Gastroesophageal sphincter (tissue), 4 donors: ENCODE results near the gene CCDC88C. TPM values are rescaled to one million over a fixed set of nuclear protein-coding genes. Genes with fewer than 3 reads are reported as not detected.

Experiments used
- ATAC-seq: fragments of 150-250 bp; one replicate; pipeline ENCODE4 v1.9.1; 2016; ENCODE audit warnings: mild to moderate bottlenecking, moderate library complexity
- H3K27ac ChIP-seq, 4 donors: fragments of 200-600 bp; sonication (generic) in 3 of 4; 1 replicate in 3 of 4; 2 replicates in 1 of 4; pipeline ENCODE4 v1.5.1; 2016 to 2019
- H3K27me3 ChIP-seq: fragments of 200-600 bp; sonication (generic); one replicate; pipeline ENCODE4 v1.5.1; 2019
- H3K36me3 ChIP-seq, 2 donors: fragments of 200-600 bp; sonication (generic); one replicate each; pipeline ENCODE4 v1.5.1; 2019; ENCODE audit warnings: control low read depth in 1 of 2
- H3K4me1 ChIP-seq, 3 donors: fragments of 200-600 bp; sonication (generic); 1 replicate in 2 of 3; 2 replicates in 1 of 3; pipeline ENCODE4 v1.5.1; 2016 to 2019; ENCODE audit warnings: control low read depth in 2 of 3
- H3K4me3 ChIP-seq, 2 donors: fragments of 200-600 bp; sonication (generic); one replicate each; pipeline ENCODE4 v1.5.1; 2019; ENCODE audit warnings: mild to moderate bottlenecking in 1 of 2, moderate library complexity in 1 of 2
- H3K9me3 ChIP-seq, 3 donors: fragments of 200-600 bp; sonication (generic); one replicate each; pipeline ENCODE4 v1.5.1; 2017 to 2019; ENCODE audit warnings: control low read depth in 2 of 3
- EP300 ChIP-seq: sonication (generic); formaldehyde crosslinking; IDR thresholded peaks from one replicate; pipeline ENCODE4 v1.6.1; 2017; ENCODE audit warnings: antibody characterized with exemption, mild to moderate bottlenecking
- POLR2A ChIP-seq, 2 donors: fragments of 450-650 bp; IDR thresholded peaks; one replicate each; pipeline ENCODE4 v1.6.1; 2017; ENCODE audit warnings: antibody characterized with exemption in 2 of 2, mild to moderate bottlenecking in 2 of 2, moderate library complexity in 1 of 2
- POLR2AphosphoS5 ChIP-seq: sonication (generic); formaldehyde crosslinking; IDR thresholded peaks from one replicate; pipeline ENCODE4 v1.6.1; 2017; ENCODE audit warnings: antibody characterized with exemption
- WGBS, 2 donors: methylation state at CpG; one replicate each; pipeline ENCODE4 v1.1.5; 2018; ENCODE audit warnings: low coverage in 1 of 2; 5-methylcytosine and 5-hydroxymethylcytosine counted together
- total RNA-seq, 4 donors: library from RNA; depleted of rRNA; stranded (reverse); fragments of >200 nt; gene quantifications; one replicate each; pipeline ENCODE4 v1.1.0, GENCODE V29; 2016
- TF ChIP-seq, protein P1 (sequence below), 4 experiments: fragments of 200-600 bp in 2 of 4; fragments of 450-650 bp in 2 of 4; sonication (generic) in 1 of 4; IDR thresholded peaks; one replicate each; pipeline ENCODE4 v1.5.1; 2017 to 2019; ENCODE audit warnings: antibody characterized with exemption in 4 of 4, mild to moderate bottlenecking in 2 of 4, moderate library complexity in 2 of 4

Gene CCDC88C
- total RNA-seq, 4 donors from 2014 or later: 2.0 to 10.1 (median 4.9) TPM

DNA sequence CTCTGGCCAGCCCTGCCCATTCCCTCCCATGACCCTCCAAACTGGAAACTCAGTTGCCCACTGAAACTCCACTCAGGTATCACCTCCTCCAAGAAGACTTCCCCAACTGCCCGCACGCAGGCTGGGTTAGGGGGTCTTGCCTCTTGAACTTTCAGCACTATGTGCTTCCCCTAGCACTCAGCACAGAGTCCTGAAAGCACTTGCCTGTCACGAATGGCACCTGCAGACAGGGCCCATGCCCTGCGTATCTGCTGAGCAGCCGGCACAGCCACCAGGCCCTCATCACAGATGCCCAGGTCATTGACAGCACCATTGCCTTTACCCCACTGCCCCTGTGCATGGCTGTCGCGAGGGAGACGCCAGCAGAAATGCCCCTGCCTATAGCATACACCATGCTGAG, 11.2 kb downstream of the CCDC88C start:
- no peak for TF ChIP-seq POLR2AphosphoS5
- TF ChIP-seq, protein P1, sequence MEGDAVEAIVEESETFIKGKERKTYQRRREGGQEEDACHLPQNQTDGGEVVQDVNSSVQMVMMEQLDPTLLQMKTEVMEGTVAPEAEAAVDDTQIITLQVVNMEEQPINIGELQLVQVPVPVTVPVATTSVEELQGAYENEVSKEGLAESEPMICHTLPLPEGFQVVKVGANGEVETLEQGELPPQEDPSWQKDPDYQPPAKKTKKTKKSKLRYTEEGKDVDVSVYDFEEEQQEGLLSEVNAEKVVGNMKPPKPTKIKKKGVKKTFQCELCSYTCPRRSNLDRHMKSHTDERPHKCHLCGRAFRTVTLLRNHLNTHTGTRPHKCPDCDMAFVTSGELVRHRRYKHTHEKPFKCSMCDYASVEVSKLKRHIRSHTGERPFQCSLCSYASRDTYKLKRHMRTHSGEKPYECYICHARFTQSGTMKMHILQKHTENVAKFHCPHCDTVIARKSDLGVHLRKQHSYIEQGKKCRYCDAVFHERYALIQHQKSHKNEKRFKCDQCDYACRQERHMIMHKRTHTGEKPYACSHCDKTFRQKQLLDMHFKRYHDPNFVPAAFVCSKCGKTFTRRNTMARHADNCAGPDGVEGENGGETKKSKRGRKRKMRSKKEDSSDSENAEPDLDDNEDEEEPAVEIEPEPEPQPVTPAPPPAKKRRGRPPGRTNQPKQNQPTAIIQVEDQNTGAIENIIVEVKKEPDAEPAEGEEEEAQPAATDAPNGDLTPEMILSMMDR (IDR thresholded peaks at IDR 0.05): no peak
- TF ChIP-seq POLR2A (IDR thresholded peaks at IDR 0.05): no peak
- TF ChIP-seq EP300: no peak
- H3K27me3 ChIP-seq: no peaks in the 10 kb centered on the region
- no peak overlapping the region for H3K27ac ChIP-seq
- no peaks in the 10 kb centered on the region for H3K9me3 ChIP-seq
- WGBS, 2 donors: no CpG with 5 or more reads among the region's 8 CpGs
- H3K4me1 ChIP-seq: peaks cover 0 to 29% (median 0%) of the 10 kb centered on the region in 3 donors
- H3K36me3 ChIP-seq: no peaks in the 10 kb centered on the region
- no peak overlapping the region for H3K4me3 ChIP-seq
- ATAC-seq: no peak

DNA sequence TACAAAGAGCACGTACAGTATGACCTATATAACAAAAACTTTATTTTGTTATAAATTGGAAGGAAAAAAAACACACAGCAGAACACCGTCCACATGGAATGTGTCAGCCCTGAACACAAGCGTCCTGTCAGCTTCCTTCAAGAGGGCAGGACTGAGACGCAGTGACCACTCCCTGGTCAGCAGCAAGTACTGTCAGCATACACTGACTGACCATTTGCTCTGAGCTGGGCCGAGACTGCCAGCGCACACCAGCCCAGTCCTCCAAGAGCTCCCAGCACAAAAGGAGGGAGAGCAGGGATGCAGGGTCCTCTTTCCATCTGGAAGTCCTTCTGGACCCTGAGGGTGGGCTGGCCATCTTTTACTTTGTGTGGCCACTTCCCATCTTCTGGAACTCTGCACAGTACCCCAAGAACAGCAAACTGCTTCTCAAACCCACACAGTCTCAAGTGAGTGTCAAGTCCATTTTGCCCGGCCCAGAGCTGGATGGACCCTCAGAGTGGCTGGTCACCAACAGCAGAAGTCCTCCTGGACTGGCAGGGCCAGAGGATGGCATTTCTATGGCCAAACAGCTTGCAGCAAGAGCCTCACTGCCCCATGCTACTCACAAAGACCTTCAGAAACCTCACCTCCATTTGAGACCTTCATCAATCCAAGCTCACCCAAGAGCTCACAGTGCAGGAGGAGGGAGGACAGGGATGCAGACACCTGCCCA, 11.7 kb downstream of the CCDC88C start:
- no peak overlapping the region for H3K27ac ChIP-seq
- peaks cover 0 to 25% (median 0%) of the 10 kb centered on the region in 3 donors for H3K4me1 ChIP-seq
- H3K9me3 ChIP-seq: no peaks in the 10 kb centered on the region
- 51 to 83% methylated on average over 3 to 4 of the region's 7 CpGs for WGBS, 2 donors
- no peak for TF ChIP-seq POLR2A (IDR thresholded peaks at IDR 0.05)
- no peak for TF ChIP-seq POLR2AphosphoS5
- TF ChIP-seq, protein P1 (IDR thresholded peaks at IDR 0.05): no peak
- TF ChIP-seq EP300: no peak
- H3K4me3 ChIP-seq: no peak overlapping the region
- no peaks in the 10 kb centered on the region for H3K27me3 ChIP-seq
- H3K36me3 ChIP-seq: no peaks in the 10 kb centered on the region
- ATAC-seq: no peak

DNA sequence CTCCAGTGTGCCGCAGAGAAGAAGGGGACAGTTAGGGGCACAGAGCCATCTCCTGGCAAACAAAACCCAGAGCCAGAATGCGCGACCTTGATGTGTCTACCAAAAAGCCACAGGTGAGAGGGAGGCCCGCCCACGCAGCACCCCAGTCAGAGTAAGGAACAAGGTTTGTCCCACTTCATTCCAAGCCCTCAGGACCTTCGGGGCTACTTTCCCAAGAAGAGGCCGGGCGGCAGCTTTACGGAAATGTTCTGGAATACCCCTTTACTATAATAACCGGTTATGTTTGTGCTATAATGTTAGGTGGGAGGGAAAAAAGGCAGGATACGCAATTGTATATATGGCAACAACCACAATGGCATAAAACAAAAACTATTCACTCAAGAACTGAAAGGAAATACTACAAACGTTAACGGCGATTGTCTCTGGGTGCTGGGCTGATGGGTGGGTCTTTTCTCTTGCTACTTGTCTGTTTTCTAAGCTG, 12.3 kb downstream of the CCDC88C start:
- WGBS, 2 donors: 65 to 84% methylated on average over 5 to 8 of the region's 14 CpGs
- Histone ChIP-seq H3K27ac (no peak overlapping the region), H3K4me3 (no peak overlapping the region)

DNA sequence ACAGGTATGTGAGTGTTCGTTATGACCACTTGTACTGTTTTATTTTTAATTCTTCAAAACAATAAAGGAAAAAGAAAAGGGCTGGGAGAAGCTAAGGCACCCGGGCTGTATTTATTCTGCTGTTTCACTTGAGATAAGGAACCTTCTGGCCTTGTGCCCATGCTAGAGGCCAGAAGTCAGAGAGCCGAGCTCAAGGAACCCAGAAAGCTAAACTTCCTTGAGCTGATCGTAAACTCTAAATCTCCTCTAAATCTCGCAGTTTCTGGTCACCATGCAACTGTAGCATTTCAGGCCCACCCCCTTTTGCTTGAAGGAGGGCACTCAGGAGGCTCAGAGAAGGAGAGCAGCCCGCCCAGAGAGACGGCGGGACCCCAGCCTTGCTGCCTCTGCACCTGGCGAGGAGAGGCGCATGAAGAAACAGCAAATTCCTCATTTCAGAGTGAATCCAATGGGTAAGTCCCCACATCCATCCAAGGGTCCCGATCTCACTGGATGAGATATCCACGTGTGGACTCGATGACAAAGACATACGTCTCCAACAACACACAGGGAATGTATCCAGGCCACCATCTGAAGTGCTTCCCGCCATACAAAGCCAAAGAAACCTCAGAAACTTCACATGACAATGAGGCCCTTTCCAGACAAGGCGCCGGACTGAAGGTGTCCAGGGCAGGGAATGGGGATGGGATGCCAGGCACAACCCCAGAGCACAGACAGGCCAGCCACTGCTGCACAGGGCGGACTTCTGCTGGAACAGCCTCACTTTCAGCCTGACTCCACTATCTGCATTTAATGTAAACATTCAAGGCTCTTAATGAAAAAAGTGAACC, 14.6 kb downstream of the CCDC88C start:
- Histone ChIP-seq H3K36me3 (no peaks in the 10 kb centered on the region), H3K9me3 (no peaks in the 10 kb centered on the region), H3K4me3 (no peak overlapping the region), H3K27me3 (no peaks in the 10 kb centered on the region), H3K4me1 (peaks cover 0 to 22% (median 0%) of the 10 kb centered on the region in 3 donors), H3K27ac (peak overlapping the region in 2 of 4 donors; percentile 31 to 38)
- TF ChIP-seq EP300 (no peak), POLR2A (IDR thresholded peaks at IDR 0.05) (no peak), POLR2AphosphoS5 (no peak)
- TF ChIP-seq, protein P1 (IDR thresholded peaks at IDR 0.05): no peak
- no peak for ATAC-seq
- WGBS, 2 donors: 24 to 50% methylated on average over 9 to 10 of the region's 18 CpGs

More for the DNA sequence above, 12.3 kb downstream of the CCDC88C start:
- no peak for ATAC-seq
- Histone ChIP-seq H3K4me1 (peaks cover 0 to 19% (median 0%) of the 10 kb centered on the region in 3 donors), H3K9me3 (no peaks in the 10 kb centered on the region), H3K27me3 (no peaks in the 10 kb centered on the region), H3K36me3 (no peaks in the 10 kb centered on the region)
- TF ChIP-seq, protein P1 (IDR thresholded peaks at IDR 0.05): no peak
- TF ChIP-seq POLR2A (IDR thresholded peaks at IDR 0.05) (no peak), EP300 (no peak), POLR2AphosphoS5 (no peak)
